GM21737 (cell line): Measurements from ENCODE around the gene ACTN4.

ENCODE experiments used
- ATAC-seq: cut with Tn5 transposase; IDR thresholded peaks from one replicate; pipeline ENCODE4 v1.9.1; 2021; ENCODE audit warnings: mild to moderate bottlenecking, moderate library complexity; ENCODE audit not compliant: unreplicated experiment

The ACTN4 gene

DNA sequence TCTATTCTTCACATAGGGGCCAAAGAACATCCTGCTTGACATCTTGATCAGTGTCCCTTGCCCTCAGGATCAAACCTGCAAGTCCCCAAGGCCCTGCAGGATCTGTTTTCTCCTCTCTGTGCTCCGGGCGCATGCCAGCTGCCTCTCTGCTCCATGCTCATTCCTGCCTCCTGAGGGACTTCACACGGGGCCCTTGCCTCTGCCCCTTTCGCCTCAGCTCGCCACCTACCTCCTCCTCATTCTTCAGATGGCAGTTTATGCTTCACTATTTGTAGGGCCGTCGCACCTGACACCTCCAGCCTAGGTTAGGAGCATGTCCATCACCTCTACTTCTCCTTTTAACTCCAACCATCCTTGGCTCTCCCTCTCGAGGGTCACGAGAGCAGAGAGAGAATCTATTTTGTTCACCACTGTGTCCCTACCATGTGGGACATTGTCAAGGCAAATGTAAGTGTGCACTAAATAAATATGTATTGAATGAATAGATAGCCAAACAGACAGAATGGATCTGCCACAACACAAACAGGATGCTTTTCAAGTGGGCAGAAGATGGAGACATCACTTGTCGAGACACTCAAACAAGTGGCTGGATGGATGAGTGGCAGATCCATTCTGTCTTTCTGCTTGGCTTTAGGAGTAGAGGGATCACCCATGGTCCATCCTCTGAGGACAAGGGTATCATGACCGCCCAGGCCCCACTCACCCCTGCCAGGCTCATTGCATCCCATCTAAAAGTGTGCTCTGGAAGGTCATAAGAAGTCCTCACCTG lies 29.6 kb downstream of the ACTN4 start:
- ATAC-seq, result no peak

- ATAC-seq, result no peak
Measured at GRCh38 chr19:38678217-38678890, 30.9 kb downstream of the ACTN4 start.

GRCh38 chr19:38678891-38679494 lies 31.5 kb downstream of the ACTN4 start:
- no peak for ATAC-seq

DNA sequence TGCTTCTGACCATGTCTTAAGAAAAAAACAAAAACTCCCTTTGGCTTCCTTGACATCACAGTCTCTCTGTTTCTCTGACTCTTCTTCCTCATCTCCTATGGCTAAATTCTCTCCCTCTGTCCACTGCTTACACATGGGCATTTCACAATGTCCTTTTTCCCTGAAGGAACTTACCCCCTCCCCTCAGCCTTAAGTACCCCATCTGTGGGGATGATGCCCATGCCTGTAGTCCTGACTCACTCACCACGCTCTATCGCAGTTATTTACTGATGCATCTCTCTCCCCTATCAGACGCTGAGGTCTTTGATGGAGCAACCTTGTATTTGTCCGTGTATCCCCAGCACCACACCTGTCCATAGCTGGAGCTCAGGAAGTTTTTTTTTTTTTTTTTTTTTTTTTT lies 32.4 kb downstream of the ACTN4 start:
- no peak for ATAC-seq

GRCh38 chr19:38682195-38682867 lies 34.9 kb downstream of the ACTN4 start:
- ATAC-seq, result no peak

DNA sequence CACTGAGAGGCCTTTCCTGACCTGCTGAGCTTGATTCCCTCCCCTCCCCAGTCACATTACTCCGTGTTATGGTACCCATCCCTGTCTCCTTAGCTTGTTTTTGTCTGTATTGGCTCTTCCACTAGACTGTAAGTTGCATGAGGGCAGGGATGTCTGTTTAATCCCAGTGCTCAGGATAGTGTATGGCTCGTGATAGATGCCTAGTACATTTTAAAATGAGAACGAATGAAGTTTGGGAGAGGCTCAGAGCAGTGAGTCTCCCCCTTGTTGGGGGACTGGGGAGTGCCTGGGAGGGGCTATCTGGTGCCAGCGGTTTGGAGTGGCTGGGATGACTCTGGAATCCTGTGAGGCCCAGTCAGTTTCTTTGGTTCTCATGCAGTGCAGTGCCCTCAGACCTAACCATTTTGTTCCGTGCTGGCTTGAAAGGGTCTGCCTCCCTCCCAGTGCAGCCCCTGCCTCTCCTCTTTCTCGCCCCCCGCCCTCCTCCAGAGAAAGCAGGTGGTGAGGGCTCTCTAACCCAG lies 35.5 kb downstream of the ACTN4 start:
- ATAC-seq, result no peak

DNA sequence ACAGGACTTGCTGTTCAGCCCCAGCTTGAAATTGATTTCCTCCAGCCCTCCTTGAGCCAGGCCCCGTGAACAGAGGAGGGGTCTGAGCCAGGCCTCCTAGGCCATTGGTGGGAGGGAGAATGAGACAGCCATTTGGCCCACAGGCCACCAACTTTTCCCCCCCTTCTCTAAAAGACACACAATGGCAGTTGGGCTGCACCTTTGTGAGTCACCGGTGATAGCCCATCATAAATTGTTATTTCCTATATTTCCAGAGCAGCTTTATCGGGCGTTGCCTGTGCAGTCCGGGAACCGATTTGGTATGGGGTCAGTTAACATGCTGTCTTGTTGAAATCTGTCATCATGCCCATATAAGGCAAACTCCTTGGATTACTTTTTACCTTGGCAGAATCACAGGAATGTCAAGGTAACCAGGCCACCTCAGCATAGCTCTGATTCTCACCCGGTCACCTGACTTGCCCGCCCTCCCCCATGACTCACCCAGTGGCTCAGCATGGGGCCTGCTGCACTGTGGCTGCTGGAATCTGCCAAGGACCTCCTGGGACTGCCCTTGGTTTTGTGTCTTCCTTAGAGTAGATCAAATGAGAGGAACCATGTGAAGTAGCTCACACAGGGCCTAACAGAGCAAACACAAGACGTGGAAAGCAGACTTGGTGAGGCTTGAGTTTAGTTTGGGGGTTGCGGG lies 36.1 kb downstream of the ACTN4 start:
- ATAC-seq, result no peak

- ATAC-seq, result no peak
Measured at GRCh38 chr19:38684078-38684861, 36.8 kb downstream of the ACTN4 start.

DNA sequence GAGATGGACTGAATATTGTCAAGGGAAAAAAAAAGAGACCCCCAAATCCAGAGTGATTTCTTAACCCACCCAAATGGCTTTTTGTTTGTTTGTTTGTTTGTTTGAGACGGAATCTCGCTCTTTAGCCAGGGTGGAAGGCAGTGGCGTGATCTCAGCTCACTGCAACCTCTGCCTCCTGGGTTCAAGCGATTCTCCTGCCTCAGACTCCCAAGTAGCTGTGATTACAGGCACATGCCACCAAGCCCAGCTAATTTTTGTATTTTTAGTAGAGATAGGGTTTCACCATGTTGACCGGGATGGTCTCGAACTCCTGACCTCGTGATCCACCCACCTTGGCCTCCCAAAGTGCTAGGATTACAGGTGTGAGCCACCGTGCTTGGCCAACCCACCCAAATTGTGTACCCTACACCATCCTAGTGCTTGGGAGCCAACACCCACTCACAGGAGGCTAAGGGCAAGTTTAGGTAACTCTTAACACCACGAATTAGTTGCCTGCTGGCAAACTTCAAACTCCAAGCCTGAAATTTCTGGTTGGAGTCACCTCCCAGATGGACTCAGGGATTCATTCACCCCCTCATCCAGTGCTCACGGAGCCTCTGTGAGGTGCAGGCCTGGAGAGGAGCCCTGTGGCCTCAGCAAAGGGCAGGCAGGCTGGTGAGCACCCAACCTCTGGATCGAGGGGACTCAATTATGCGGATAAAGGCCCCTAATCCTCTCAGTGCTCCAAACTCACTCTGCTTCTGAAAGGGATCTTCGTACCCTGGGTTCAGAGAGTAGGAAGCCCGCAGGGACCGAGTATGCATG lies 37.6 kb downstream of the ACTN4 start:
- no peak for ATAC-seq

- no peak for ATAC-seq
Measured at GRCh38 chr19:38685666-38686529, 38.4 kb downstream of the ACTN4 start.

GRCh38 chr19:38686530-38686888 lies 39.1 kb downstream of the ACTN4 start:
- ATAC-seq, result no peak

DNA sequence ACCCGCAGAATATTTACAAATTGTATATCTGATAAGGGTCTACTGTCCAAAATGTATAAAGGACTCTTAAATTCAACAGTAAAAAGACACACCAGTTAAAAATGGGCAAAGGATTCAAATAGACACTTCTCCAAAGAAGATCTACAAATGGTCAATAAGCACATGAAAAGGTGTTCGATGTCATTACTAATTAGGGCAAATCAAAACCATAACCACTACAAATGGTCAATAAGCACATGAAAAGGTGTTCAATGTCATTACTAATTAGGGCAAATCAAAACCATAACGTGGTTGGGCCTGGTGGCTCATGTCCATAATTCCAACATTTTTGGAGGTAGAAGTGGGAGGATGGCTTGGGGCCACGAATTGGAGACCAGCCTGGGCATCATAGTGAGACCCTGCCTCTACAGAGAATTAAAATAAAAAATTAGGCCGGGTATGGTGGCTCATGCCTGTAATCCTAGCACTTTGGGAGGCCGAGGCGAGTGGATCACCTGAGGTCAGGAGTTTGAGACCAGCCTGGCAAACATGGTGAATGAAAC lies 40.5 kb downstream of the ACTN4 start:
- ATAC-seq, result no peak

- no peak for ATAC-seq
Measured at GRCh38 chr19:38690146-38690545, 42.7 kb downstream of the ACTN4 start.

- ATAC-seq, result no peak
Measured at GRCh38 chr19:38690832-38691231, 43.4 kb downstream of the ACTN4 start.

- no peak for ATAC-seq
Measured at GRCh38 chr19:38691938-38692457, 44.5 kb downstream of the ACTN4 start.

DNA sequence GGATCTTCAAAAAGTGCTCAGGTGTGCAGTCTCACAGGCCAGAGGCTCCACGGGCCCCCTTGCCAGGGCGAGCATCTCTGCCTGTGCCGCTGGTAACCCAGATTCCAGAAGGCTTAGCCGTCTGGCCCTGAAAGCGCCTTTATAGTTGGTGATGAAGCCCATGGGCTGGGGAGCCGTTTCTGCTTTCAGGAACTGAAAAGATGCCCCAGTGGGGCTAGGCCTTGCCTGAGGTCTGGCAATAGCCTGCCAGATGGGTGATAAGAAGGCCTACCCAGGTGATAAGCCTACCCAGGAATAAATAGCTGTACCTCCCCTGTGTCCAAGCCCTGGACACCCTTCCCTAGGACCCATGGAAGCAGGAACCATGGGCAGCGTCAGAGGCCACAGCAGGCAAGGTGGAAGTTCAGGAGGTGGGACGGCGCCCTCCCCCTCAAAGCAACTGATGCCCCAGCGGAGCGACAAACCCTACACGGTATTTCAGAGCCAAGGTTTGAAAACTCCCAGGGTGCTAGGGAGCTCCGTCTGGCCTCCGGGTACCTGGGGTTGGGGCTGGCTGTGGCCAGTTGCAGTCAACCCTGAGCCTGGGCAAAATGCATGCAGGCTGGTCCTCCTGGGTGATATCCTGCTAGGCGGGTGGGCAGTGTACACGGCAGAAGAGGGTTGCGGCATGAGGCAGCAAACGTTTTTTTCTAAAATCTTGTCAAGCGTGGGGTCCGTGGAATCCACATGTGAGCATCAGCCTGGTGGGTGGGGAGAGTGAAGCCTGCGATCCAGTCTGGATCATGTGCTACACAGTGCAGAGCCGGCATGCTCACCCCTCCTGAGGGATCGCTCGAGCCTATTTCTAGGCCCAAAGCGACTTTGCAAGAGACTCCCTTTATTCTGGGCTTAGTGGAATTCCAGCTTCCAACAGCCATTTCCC lies 45.3 kb downstream of the ACTN4 start:
- no peak for ATAC-seq
